ENCODE measurements around the gene GADD45G. TPM values are rescaled to one million over a fixed set of nuclear protein-coding genes. Genes with fewer than 3 reads are reported as not detected.

The GADD45G gene
- total RNA-seq, 1 experiment from 2014 or later, result 7.7 TPM

- H4K5ac ChIP-seq (ENCODE audit: insufficient read length, low read depth, low read length), result no peak overlapping the region
- no peak overlapping the region for H3K4ac ChIP-seq (ENCODE audit: low read depth, low read length)
- Mint-ChIP-seq H3K4me3 (no peak overlapping the region), H3K4me1 (peaks cover 37 to 47% of the 10 kb centered on the region in 2 experiments), H3K27me3 (ENCODE audit: low read depth) (peaks cover 36% of the 10 kb centered on the region), H3K27ac (no peak overlapping the region), H3K36me3 (ENCODE audit: insufficient read depth in 1 of 3, low read depth in 3 of 3) (peaks cover 0 to 15% (median 5%) of the 10 kb centered on the region in 3 experiments; a peak in 4 of 7 replicates), H3K9me3 (peaks cover 2 to 13% of the 10 kb centered on the region in 2 experiments; a peak in 4 of 5 replicates)
- no peak overlapping the region for H2BK15ac ChIP-seq (ENCODE audit: low read depth, low read length)
- no peak overlapping the region for H3T11ph ChIP-seq (ENCODE audit: low read length)
- H2BK20ac ChIP-seq (ENCODE audit: low read depth, low read length, poor library complexity, severe bottlenecking), result no peak overlapping the region
- H3K79me2 ChIP-seq (ENCODE audit: insufficient read depth, low read length), result no peaks in the 10 kb centered on the region
- H2BK12ac ChIP-seq (ENCODE audit: insufficient read length, low read depth, low read length), result no peak overlapping the region
- H2AK5ac ChIP-seq (ENCODE audit: insufficient read length, low read length), result no peak overlapping the region
- DNase-seq, result no peak
- H3K18ac ChIP-seq (ENCODE audit: insufficient read length, low read depth, low read length), result no peak overlapping the region
- H4K20me1 ChIP-seq (ENCODE audit: control insufficient read depth, insufficient read depth, insufficient read length), result no peaks in the 10 kb centered on the region
- no peak overlapping the region for H3K14ac ChIP-seq (ENCODE audit: insufficient read depth, low read length)
- TF ChIP-seq CTCF (conservative IDR thresholded peaks at IDR 0.05), result no peak
- no CpG with 5 or more reads among the region's 10 CpGs for WGBS (ENCODE audit: extremely low coverage, insufficient read length, low lambda C conversion rate)
- H3K23ac ChIP-seq (ENCODE audit: insufficient read length, low read depth, low read length), result no peak overlapping the region
- H2AFZ ChIP-seq (ENCODE audit: low read length), result no peak overlapping the region
- no peaks in the 10 kb centered on the region for H3K27me3 ChIP-seq (ENCODE audit: insufficient read depth, low read length)
- no peak overlapping the region for H2BK120ac ChIP-seq (ENCODE audit: low read depth, low read length, poor library complexity, severe bottlenecking)
- H3K27ac ChIP-seq (ENCODE audit: insufficient read length, low read depth, low read length), result no peak overlapping the region
- no peak overlapping the region for H4K8ac ChIP-seq (replicated peaks; ENCODE audit: insufficient read length, low read depth, low read length)
- no peaks in the 10 kb centered on the region for H3K9me3 ChIP-seq (ENCODE audit: control insufficient read depth, low read depth, low read length)
- no peak overlapping the region for H2BK5ac ChIP-seq (ENCODE audit: insufficient read length, low read length)
- no peak overlapping the region for H3K56ac ChIP-seq (ENCODE audit: insufficient read length, low read depth, low read length)
- H4K91ac ChIP-seq (ENCODE audit: insufficient read length, low read depth, low read length), result no peak overlapping the region
- no peak overlapping the region for H3K9ac ChIP-seq (ENCODE audit: extremely low read depth, insufficient read length, low read length)
- no peaks in the 10 kb centered on the region for H3K79me1 ChIP-seq (ENCODE audit: insufficient read depth, low read depth, low read length, poor library complexity, severe bottlenecking)
- no peaks in the 10 kb centered on the region; the same call in 1 of the 2 replicates for H3K4me1 ChIP-seq (ENCODE audit: insufficient read depth, low read length)
- no peak overlapping the region for H3K4me2 ChIP-seq (ENCODE audit: insufficient read depth, insufficient read length, low read length)
- no peaks in the 10 kb centered on the region for H3K23me2 ChIP-seq (ENCODE audit: insufficient read length, low read depth, low read length, poor library complexity, severe bottlenecking)
These were observed 9.4 kb downstream of the GADD45G start for GRCh38 chr9:89613912-89614892.
